ENCODE data around the gene PUM1. TPM values are rescaled to one million over a fixed set of nuclear protein-coding genes. Genes with fewer than 3 reads are reported as not detected.
"Not testable (repeated sequence)": the region's sequence is repeated elsewhere in the genome, so short reads cannot be mapped to it uniquely, and the experiment has no call there.

Gene PUM1
- total and polyA plus RNA-seq, 4 donors, result 18.1 to 49.2 (median 30.2) TPM

- no peak for DNase-seq (ENCODE audit: low spot score)
- TF ChIP-seq ZBTB33 (IDR thresholded peaks at IDR 0.05), result no peak
- no peak for TF ChIP-seq YY1 (IDR thresholded peaks at IDR 0.05)
- no peak for TF ChIP-seq ATF3 (IDR thresholded peaks at IDR 0.05)
- TF ChIP-seq SP1 (IDR thresholded peaks at IDR 0.05), result no peak
- no peak for TF ChIP-seq JUND (IDR thresholded peaks at IDR 0.05)
- TF ChIP-seq RAD21 (IDR thresholded peaks at IDR 0.05), result no peak
- no peak for TF ChIP-seq RXRA (IDR thresholded peaks at IDR 0.05)
- TF ChIP-seq HNF4G (IDR thresholded peaks at IDR 0.05), result no peak
- TF ChIP-seq FOXA2 (IDR thresholded peaks at IDR 0.05), result no peak
- TF ChIP-seq EGR1 (IDR thresholded peaks at IDR 0.05; ENCODE audit: low read depth in 2 of 2), result no peak
- H3K36me3 ChIP-seq (ENCODE audit: control insufficient read depth in 4 of 4, insufficient read depth in 3 of 4, low read depth in 1 of 4, low read length in 3 of 4), result peaks cover 12 to 60% (median 51%) of the 10 kb centered on the region in 4 donors
- H3K27me3 ChIP-seq (ENCODE audit: control insufficient read depth in 4 of 4, insufficient read depth in 4 of 4, low read length in 3 of 4), result no peaks in the 10 kb centered on the region
- H3K27ac ChIP-seq (ENCODE audit: low read depth in 1 of 2, low read length in 2 of 2), result no peak overlapping the region
- H3K9me3 ChIP-seq (ENCODE audit: control insufficient read depth in 4 of 4, low read length in 3 of 4), result no peaks in the 10 kb centered on the region
- no peak overlapping the region for H3K4me3 ChIP-seq (ENCODE audit: low read depth in 1 of 3, low read length in 3 of 3)
- 97% methylated on average over 5 of the region's 5 CpGs for WGBS
- H3K4me1 ChIP-seq (ENCODE audit: control insufficient read depth in 4 of 4, insufficient read depth in 4 of 4, low read length in 3 of 4), result peaks cover 0 to 9% (median 1%) of the 10 kb centered on the region in 4 donors
- H3K9ac ChIP-seq (ENCODE audit: low read depth in 1 of 2, low read length in 2 of 2), result no peak overlapping the region
Observed at GRCh38 chr1:30950053-30950452, 115.5 kb downstream of the PUM1 start.

- 100% methylated on average over 1 of the region's 1 CpG for WGBS
- H3K27me3 ChIP-seq (ENCODE audit: control insufficient read depth in 4 of 4, insufficient read depth in 4 of 4, low read length in 3 of 4); H3K9me3 ChIP-seq (ENCODE audit: control insufficient read depth in 4 of 4, low read length in 3 of 4); H3K27ac ChIP-seq (ENCODE audit: low read depth in 1 of 2, low read length in 2 of 2); DNase-seq (ENCODE audit: low spot score); H3K4me1 ChIP-seq (ENCODE audit: control insufficient read depth in 4 of 4, insufficient read depth in 4 of 4, low read length in 3 of 4); H3K4me3 ChIP-seq (ENCODE audit: low read depth in 1 of 3, low read length in 3 of 3); H3K9ac ChIP-seq (ENCODE audit: low read depth in 1 of 2, low read length in 2 of 2): not testable (repeated sequence)
- H3K36me3 ChIP-seq (ENCODE audit: control insufficient read depth in 4 of 4, insufficient read depth in 3 of 4, low read depth in 1 of 4, low read length in 3 of 4), result peaks cover 12 to 62% (median 55%) of the 10 kb centered on the region in 4 donors
Observed at GRCh38 chr1:30949487-30949838, 116.1 kb downstream of the PUM1 start.

- not testable (repeated sequence) for H3K9ac ChIP-seq (ENCODE audit: low read depth in 1 of 2, low read length in 2 of 2); H3K4me1 ChIP-seq (ENCODE audit: control insufficient read depth in 4 of 4, insufficient read depth in 4 of 4, low read length in 3 of 4); H3K9me3 ChIP-seq (ENCODE audit: control insufficient read depth in 4 of 4, low read length in 3 of 4); H3K4me3 ChIP-seq (ENCODE audit: low read depth in 1 of 3, low read length in 3 of 3); H3K27ac ChIP-seq (ENCODE audit: low read depth in 1 of 2, low read length in 2 of 2); H3K27me3 ChIP-seq (ENCODE audit: control insufficient read depth in 4 of 4, insufficient read depth in 4 of 4, low read length in 3 of 4); DNase-seq (ENCODE audit: low spot score)
- peaks cover 12 to 61% (median 54%) of the 10 kb centered on the region in 4 donors for H3K36me3 ChIP-seq (ENCODE audit: control insufficient read depth in 4 of 4, insufficient read depth in 3 of 4, low read depth in 1 of 4, low read length in 3 of 4)
- 54% methylated on average over 1 of the region's 5 CpGs for WGBS
Observed at GRCh38 chr1:30948813-30949486, 116.6 kb downstream of the PUM1 start.

GRCh38 chr1:30948278-30948677 is 117.2 kb downstream of the PUM1 start:
- no peak for DNase-seq (ENCODE audit: low spot score)
- 86% methylated on average over 3 of the region's 3 CpGs for WGBS
- no peaks in the 10 kb centered on the region for H3K9me3 ChIP-seq (ENCODE audit: control insufficient read depth in 4 of 4, low read length in 3 of 4)
- no peaks in the 10 kb centered on the region for H3K27me3 ChIP-seq (ENCODE audit: control insufficient read depth in 4 of 4, insufficient read depth in 4 of 4, low read length in 3 of 4)
- H3K4me1 ChIP-seq (ENCODE audit: control insufficient read depth in 4 of 4, insufficient read depth in 4 of 4, low read length in 3 of 4), result peaks cover 0 to 9% (median 1%) of the 10 kb centered on the region in 4 donors
- peaks cover 11 to 61% (median 50%) of the 10 kb centered on the region in 4 donors for H3K36me3 ChIP-seq (ENCODE audit: control insufficient read depth in 4 of 4, insufficient read depth in 3 of 4, low read depth in 1 of 4, low read length in 3 of 4)
- TF ChIP-seq JUND (IDR thresholded peaks at IDR 0.05), result no peak
- H3K4me3 ChIP-seq (ENCODE audit: low read depth in 1 of 3, low read length in 3 of 3), result no peak overlapping the region
- no peak overlapping the region for H3K27ac ChIP-seq (ENCODE audit: low read depth in 1 of 2, low read length in 2 of 2)
- no peak overlapping the region for H3K9ac ChIP-seq (ENCODE audit: low read depth in 1 of 2, low read length in 2 of 2)
